ENCODE measurements around the gene PAX5.

The PAX5 gene

DNA sequence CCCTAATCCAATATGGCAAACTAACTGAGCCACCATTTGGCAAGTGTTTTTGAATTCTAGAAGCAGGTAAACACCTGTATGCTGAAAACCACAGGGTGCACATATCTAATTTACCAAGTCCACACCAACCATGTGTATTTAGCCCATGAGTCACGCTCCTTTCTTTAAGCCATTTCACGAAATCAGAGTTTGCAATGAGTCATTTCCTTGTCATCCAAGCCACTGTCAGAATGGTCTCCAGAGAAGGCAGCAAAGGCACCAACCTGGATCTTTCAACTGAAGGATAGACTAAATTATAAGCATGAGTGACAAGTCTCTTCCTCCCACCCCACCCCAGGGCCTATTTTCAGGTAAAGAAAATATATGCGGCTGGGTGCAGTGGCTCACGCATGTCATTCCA is 110.0 kb downstream of the PAX5 start:
- no peaks in the 10 kb centered on the region for H3K4me1 ChIP-seq (ENCODE audit: control insufficient read depth, insufficient read depth, low read length)
- H3K27ac ChIP-seq (ENCODE audit: low read depth, low read length) = no peak overlapping the region
- H3K27me3 ChIP-seq (ENCODE audit: control insufficient read depth, insufficient read depth, low read length) = no peaks in the 10 kb centered on the region
- H3K4me3 ChIP-seq (ENCODE audit: low read length) = no peak overlapping the region
- H3K9ac ChIP-seq (ENCODE audit: low read length) = no peak overlapping the region
- no peaks in the 10 kb centered on the region for H3K36me3 ChIP-seq (ENCODE audit: control insufficient read depth, insufficient read depth, low read length)

DNA sequence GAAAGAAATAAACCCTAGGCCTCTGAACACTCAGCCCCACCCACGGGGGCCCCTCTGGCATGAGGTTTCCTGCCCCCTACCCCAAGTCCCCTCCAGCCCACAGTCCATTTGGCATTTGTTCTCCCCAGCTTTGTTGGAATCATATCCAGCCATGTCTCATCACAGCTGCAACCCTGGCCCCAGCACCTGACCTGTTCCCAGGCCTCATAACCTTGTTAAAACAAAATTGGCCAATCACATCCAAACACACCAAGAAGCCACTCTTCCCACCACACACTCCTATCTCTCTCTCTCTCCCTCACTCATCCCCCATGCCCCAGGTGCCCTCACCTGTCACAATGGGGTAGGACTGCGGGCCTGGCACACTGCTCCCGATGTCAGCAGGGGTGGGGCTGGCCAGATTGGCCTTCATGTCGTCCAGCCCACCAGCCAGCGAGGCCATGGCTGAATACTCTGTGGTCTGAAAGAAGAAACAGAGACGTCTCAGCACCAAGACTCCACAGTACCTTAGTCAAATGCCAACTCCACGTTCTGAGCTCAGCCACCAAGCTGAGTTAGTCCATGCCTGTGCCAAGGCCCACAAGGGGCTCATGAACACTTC is 110.9 kb downstream of the PAX5 start:
- no peaks in the 10 kb centered on the region for H3K27me3 ChIP-seq (ENCODE audit: control insufficient read depth, insufficient read depth, low read length)
- H3K36me3 ChIP-seq (ENCODE audit: control insufficient read depth, insufficient read depth, low read length) = no peaks in the 10 kb centered on the region
- H3K27ac ChIP-seq (ENCODE audit: low read depth, low read length) = no peak overlapping the region
- no peaks in the 10 kb centered on the region for H3K4me1 ChIP-seq (ENCODE audit: control insufficient read depth, insufficient read depth, low read length)
- no peak overlapping the region for H3K9ac ChIP-seq (ENCODE audit: low read length)
- H3K4me3 ChIP-seq (ENCODE audit: low read length) = no peak overlapping the region

DNA sequence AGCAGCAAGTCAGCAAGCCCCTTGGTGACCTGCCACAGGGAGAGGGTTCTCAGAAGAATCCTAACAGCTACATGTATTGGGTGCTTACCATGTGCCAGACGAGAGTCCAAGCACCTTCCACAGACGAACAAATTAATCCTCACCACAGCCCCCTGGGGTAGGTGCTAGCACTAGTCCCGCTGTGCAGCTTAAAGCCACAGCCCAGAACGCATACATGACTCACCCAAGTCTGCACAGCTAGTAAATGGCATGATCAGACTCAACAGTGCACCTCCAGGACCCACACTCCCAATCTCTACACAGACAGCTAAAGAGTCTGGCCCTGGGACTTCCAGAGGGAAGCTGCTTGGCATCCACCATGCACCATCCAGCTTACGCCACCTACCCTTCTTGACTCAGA is 111.5 kb downstream of the PAX5 start:
- Histone ChIP-seq H3K9ac (ENCODE audit: low read length) (no peak overlapping the region), H3K4me1 (ENCODE audit: control insufficient read depth, insufficient read depth, low read length) (no peaks in the 10 kb centered on the region), H3K27me3 (ENCODE audit: control insufficient read depth, insufficient read depth, low read length) (no peaks in the 10 kb centered on the region), H3K4me3 (ENCODE audit: low read length) (no peak overlapping the region), H3K27ac (ENCODE audit: low read depth, low read length) (no peak overlapping the region), H3K36me3 (ENCODE audit: control insufficient read depth, insufficient read depth, low read length) (no peaks in the 10 kb centered on the region)

DNA sequence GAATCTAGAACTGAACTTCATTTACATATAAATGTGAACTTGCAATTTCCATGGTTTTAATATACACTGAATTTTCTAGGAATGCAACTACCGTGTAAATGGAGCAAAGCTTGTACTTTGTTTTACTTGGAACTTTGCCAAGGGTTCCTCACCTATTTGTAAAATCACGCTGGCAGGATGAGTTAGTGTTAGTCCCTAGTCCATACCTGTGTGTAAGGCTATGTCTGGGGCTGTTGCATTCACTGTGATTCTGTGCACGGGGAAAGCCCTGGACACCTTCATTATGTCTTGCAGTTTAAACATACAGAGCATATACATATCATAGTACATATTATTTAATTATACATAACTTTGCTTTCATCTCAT is 119.9 kb downstream of the PAX5 start:
- Histone ChIP-seq H3K4me3 (ENCODE audit: low read length) (no peak overlapping the region), H3K9ac (ENCODE audit: low read length) (no peak overlapping the region), H3K36me3 (ENCODE audit: control insufficient read depth, insufficient read depth, low read length) (no peaks in the 10 kb centered on the region), H3K27ac (ENCODE audit: low read depth, low read length) (no peak overlapping the region), H3K27me3 (ENCODE audit: control insufficient read depth, insufficient read depth, low read length) (no peaks in the 10 kb centered on the region), H3K4me1 (ENCODE audit: control insufficient read depth, insufficient read depth, low read length) (no peaks in the 10 kb centered on the region)

DNA sequence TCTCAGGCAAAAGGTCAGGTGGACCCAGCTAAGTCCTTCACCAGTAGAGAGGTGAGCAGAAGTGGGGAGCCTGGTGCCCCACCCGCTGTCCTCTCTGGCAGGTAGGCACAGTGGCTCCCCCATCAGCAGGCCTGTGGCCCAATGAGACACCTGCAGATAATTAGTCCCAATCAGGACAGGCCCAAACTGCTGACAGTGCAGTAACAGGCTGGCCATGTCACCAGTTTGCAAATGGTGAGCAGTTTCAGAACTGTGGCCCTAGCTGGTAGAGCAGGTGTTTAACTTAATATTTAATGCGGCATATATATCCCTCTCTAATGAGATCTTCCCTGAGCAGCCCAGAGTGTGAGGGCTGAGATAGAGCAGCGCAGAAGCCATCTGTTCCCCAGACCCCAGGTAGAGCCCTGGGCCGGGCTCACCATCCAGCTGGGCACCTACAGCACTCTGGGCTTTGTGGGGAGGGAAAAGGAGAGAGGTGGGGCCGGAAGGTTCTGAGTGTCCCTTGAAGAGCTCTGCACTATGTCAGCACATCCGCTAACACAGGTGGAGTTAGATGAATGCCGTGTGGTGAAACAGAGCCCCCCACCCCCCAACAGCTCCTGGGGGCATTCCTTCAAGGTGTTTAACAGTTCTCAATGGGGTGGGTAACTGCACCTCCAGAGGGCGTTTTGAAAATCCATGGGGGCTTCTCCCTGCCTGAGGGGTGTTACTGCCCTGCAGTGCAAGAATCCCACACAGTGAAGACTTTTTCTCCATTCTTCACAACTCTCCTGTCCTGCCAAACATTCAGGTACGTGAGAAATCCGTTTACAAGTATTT is 120.5 kb downstream of the PAX5 start:
- Histone ChIP-seq H3K4me3 (ENCODE audit: low read length) (no peak overlapping the region), H3K27ac (ENCODE audit: low read depth, low read length) (no peak overlapping the region), H3K27me3 (ENCODE audit: control insufficient read depth, insufficient read depth, low read length) (no peaks in the 10 kb centered on the region), H3K4me1 (ENCODE audit: control insufficient read depth, insufficient read depth, low read length) (no peaks in the 10 kb centered on the region), H3K36me3 (ENCODE audit: control insufficient read depth, insufficient read depth, low read length) (no peaks in the 10 kb centered on the region), H3K9ac (ENCODE audit: low read length) (no peak overlapping the region)

DNA sequence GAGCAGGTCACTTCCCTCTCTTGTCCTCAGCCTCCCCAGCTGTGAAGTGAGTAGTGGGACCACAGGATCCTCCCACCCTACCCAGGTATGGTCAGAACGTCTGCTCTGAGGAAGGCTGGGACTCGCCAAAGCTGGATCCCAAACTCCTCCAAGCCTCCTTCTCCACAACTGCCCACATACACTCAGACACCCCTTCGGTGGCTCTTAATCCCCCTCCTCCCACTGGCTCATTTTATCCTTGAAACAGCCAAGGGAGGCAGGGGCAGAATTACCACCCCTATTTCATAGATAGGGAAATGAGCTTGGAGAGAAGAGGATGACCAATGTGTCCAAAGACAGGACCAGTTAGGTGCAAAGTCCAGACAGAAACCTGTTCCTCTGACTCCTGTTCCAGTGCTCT is 121.4 kb downstream of the PAX5 start:
- H3K27ac ChIP-seq (ENCODE audit: low read depth, low read length) = no peak overlapping the region
- H3K27me3 ChIP-seq (ENCODE audit: control insufficient read depth, insufficient read depth, low read length) = no peaks in the 10 kb centered on the region
- no peak overlapping the region for H3K4me3 ChIP-seq (ENCODE audit: low read length)
- H3K9ac ChIP-seq (ENCODE audit: low read length) = no peak overlapping the region
- no peaks in the 10 kb centered on the region for H3K4me1 ChIP-seq (ENCODE audit: control insufficient read depth, insufficient read depth, low read length)
- no peaks in the 10 kb centered on the region for H3K36me3 ChIP-seq (ENCODE audit: control insufficient read depth, insufficient read depth, low read length)

DNA sequence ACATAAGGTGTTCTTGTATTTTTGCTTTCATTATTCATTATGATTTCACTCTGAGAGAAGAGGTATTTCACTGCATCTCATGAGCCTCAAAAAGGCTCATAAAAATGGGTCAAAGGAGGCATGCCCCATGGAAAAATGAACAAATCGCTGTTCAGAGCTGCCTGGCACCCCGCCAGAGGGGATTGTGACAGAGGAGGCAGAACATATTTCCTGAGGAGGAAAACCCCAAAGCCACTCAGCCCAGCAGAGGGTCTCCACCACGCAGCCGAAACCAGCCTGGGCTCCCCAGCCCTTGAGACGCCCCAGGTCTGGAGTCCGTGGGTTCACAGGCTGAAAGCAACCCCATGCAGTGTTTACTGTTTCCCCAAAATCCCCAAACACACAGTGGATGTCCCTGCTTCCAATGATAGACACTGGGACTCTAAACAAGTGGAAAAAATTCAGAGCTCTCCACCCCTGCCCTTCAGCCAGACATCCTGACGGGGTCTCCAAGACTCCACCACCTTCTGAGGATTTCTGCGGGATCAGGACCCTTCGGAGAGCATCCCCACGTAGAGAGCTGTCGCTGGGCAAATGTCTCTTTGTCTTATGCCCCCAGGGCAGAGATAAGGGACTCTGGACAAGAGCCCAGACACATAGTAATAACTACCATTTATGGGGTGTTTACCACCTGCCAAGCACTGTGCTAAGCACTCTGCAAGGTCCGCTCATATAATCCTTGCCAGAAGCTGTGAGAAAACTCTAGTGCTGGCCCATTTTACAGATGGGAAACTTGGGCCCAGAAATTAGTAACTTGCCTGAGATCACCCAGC is 122.3 kb downstream of the PAX5 start:
- Histone ChIP-seq H3K27me3 (ENCODE audit: control insufficient read depth, insufficient read depth, low read length) (peaks cover 2% of the 10 kb centered on the region), H3K9ac (ENCODE audit: low read length) (no peak overlapping the region), H3K4me1 (ENCODE audit: control insufficient read depth, insufficient read depth, low read length) (no peaks in the 10 kb centered on the region)

DNA sequence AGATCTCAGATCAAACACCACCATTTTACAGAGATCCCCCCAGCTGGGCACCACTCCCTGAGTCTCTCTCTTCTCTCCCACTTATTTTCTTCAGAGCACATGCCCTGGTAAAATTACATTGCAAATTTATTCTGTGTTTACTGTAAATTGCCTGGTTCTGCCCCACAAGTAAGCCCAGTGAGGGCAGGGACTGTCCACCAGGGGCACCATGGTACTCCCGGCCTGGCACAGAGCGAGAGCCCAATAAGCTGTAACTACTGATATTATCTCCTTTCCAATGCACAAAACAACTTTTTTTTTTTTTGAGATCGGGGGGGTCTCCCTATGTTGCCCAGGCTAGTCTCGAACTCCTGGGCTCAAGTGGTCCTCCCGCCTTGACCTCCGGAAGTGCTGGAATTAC is 123.0 kb downstream of the PAX5 start:
- Histone ChIP-seq H3K27ac (ENCODE audit: low read depth, low read length) (no peak overlapping the region), H3K36me3 (ENCODE audit: control insufficient read depth, insufficient read depth, low read length) (no peaks in the 10 kb centered on the region), H3K9ac (ENCODE audit: low read length) (no peak overlapping the region), H3K4me3 (ENCODE audit: low read length) (no peak overlapping the region), H3K27me3 (ENCODE audit: control insufficient read depth, insufficient read depth, low read length) (peaks cover 2% of the 10 kb centered on the region), H3K4me1 (ENCODE audit: control insufficient read depth, insufficient read depth, low read length) (no peaks in the 10 kb centered on the region)

More for the DNA sequence above, 122.3 kb downstream of the PAX5 start:
- H3K4me3 ChIP-seq (ENCODE audit: low read length) = no peak overlapping the region
- no peak overlapping the region for H3K27ac ChIP-seq (ENCODE audit: low read depth, low read length)
- H3K36me3 ChIP-seq (ENCODE audit: control insufficient read depth, insufficient read depth, low read length) = no peaks in the 10 kb centered on the region

DNA sequence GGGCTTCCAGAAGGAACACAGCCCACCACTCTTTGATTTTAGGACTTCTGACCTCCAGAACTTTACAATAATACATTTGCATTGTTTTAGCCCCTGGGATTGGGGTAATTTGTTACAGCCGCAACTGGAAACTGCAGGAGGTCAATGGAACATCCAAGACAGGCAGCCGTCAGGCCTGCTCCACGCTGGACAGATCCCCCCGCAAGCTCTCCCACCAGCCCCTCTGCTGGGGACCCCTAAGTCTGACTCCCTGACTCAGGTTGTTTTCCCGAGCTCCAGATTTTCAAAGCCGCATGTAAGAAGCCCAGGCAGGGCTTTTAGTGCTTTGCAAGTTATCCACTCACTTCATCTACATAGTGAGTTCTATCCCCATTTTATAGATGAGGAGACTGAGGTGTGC is 127.6 kb downstream of the PAX5 start:
- Histone ChIP-seq H3K4me1 (ENCODE audit: control insufficient read depth, insufficient read depth, low read length) (no peaks in the 10 kb centered on the region), H3K4me3 (ENCODE audit: low read length) (no peak overlapping the region), H3K27me3 (ENCODE audit: control insufficient read depth, insufficient read depth, low read length) (peaks cover 2% of the 10 kb centered on the region), H3K27ac (ENCODE audit: low read depth, low read length) (no peak overlapping the region), H3K36me3 (ENCODE audit: control insufficient read depth, insufficient read depth, low read length) (no peaks in the 10 kb centered on the region), H3K9ac (ENCODE audit: low read length) (no peak overlapping the region)

DNA sequence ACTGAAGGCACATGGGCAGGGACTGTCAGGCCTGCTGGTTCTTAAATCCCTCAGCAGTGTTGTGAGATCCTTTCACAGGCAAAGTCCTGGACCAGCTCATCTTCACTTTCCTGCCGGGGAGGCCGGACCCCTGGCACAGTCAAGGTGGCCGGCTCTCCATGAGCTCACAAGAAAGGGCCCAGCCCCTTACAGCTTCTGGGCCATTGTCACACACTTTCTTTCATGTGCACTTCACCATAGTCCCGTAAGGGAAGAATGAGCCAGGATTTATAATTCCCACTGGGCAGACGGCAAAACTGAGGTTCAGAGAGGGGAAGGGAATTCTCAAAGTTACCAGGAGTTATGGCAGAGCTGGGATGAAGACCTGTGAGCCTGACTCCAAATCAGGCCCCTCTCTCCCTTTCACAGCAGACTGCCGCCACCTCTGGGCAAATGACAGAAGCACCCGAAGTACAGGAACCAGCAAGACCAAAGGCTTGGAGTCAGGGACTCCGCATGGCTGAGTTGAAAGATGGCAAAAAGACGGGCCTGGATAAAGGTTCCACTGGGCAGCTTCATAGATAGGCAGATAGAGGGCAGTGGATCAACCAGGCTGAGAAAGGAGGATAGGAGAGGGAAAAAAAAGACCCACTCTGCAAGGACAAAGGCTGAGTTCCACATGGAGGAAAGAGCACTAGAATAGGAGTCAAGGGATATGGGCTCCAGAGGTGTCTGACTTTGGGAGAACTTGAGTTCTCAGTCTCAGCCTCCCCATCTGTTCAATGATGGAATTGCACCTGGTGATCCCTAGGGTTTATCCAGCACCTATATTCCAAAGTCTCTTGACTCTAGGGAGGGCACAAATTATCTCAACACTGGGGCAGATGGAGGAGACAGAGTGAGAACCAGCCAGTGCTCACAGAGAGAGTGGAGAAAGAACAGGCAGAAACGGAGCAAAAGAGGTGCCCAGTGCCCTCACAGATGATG is 128.7 kb downstream of the PAX5 start:
- Histone ChIP-seq H3K36me3 (ENCODE audit: control insufficient read depth, insufficient read depth, low read length) (no peaks in the 10 kb centered on the region), H3K9ac (ENCODE audit: low read length) (no peak overlapping the region), H3K4me1 (ENCODE audit: control insufficient read depth, insufficient read depth, low read length) (no peaks in the 10 kb centered on the region), H3K4me3 (ENCODE audit: low read length) (no peak overlapping the region), H3K27me3 (ENCODE audit: control insufficient read depth, insufficient read depth, low read length) (peaks cover 2% of the 10 kb centered on the region), H3K27ac (ENCODE audit: low read depth, low read length) (no peak overlapping the region)

DNA sequence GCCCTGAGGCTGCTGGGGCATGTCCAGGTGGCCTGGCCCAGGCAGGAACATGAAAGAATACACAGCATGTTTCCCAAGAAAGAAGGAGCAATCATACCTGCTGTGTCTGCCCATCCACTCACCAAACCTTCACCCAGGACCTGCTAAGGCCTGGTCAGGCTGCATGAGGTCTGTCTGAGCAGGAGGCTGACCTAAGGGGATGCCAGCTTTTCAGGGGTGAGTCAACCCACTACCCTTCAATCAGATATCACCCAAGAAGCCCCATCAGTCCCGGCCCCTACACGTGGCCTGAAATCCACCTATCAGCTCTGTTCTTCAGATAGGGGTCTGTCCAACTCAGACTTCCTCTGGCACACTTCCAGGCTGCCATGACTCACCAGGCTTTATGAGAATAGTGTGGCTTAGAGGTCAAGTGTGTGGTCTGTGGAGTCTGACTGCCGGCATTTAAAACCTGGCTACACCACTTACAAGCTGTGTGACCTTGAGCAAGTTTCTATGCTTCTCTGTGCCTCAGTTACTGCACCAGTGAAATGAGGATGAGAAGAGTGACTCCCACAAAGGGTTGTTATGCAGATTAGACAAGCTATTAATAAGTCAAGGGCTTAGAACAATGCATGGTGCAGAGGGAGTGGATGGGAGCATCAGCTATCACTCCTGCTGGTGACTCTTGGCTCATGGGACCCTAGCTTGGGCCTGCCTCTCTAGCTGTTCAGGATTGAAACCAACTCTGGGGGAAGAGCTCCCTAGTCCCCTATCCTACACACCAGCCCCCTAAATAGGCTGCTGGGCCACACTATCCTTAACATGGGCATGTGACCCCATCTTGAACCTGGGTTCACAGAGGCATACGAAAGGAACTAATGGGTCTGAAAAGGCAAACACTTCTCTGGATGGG is 130.3 kb downstream of the PAX5 start:
- Histone ChIP-seq H3K4me1 (ENCODE audit: control insufficient read depth, insufficient read depth, low read length) (no peaks in the 10 kb centered on the region), H3K4me3 (ENCODE audit: low read length) (no peak overlapping the region), H3K27me3 (ENCODE audit: control insufficient read depth, insufficient read depth, low read length) (peaks cover 2% of the 10 kb centered on the region), H3K36me3 (ENCODE audit: control insufficient read depth, insufficient read depth, low read length) (no peaks in the 10 kb centered on the region), H3K9ac (ENCODE audit: low read length) (no peak overlapping the region), H3K27ac (ENCODE audit: low read depth, low read length) (no peak overlapping the region)

All from rectal smooth muscle tissue (tissue), 1 donor.